Fibroblast of villous mesenchyme (primary cell): ENCODE measurements around the gene KBTBD4. TPM values are rescaled to one million over a fixed set of nuclear protein-coding genes. Genes with fewer than 3 reads are reported as not detected.

Experiments used
- DNase-seq: peaks from one replicate; pipeline ENCODE4 v3.0.0-alpha.2; 2010; ENCODE audit warnings: low read depth
- H3K4me3 ChIP-seq: 2 replicates; pipeline ENCODE4 v1.5.1; 2011; ENCODE audit warnings: low read depth, mild to moderate bottlenecking, low read length
- total RNA-seq: library from RNA; depleted of rRNA; stranded (reverse); fragments of >200 nt; gene quantifications from 2 replicates; pipeline ENCODE4 v1.2.3, GENCODE V29; 2012
- TF ChIP-seq, protein P1 (sequence below): IDR thresholded peaks from 2 replicates; pipeline ENCODE4 v1.5.1; 2012; ENCODE audit warnings: low read depth, mild to moderate bottlenecking, low read length; ENCODE audit not compliant: insufficient read depth

Gene KBTBD4
- total RNA-seq, 1 donor, result 24.2 TPM

DNA sequence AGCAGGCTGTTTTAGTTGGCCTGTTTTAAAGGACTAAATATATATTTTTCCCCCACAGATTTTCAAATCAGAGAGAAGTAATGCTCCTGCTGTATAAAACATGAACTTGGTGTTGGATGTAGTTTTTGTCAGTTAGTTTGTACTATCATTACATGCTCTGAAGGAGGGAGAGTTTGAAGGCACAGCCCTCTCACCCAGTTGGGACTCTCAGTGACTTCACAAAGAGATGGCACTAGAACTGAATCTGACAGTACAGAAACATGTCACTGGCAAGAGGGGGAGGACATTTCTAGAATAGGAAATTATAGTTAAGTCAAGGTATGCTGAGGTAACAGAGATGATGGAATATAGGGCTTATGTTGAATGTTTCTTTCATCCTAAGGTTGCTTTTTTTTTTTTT, 36.5 kb upstream of the KBTBD4 start:
- TF ChIP-seq, protein P1, sequence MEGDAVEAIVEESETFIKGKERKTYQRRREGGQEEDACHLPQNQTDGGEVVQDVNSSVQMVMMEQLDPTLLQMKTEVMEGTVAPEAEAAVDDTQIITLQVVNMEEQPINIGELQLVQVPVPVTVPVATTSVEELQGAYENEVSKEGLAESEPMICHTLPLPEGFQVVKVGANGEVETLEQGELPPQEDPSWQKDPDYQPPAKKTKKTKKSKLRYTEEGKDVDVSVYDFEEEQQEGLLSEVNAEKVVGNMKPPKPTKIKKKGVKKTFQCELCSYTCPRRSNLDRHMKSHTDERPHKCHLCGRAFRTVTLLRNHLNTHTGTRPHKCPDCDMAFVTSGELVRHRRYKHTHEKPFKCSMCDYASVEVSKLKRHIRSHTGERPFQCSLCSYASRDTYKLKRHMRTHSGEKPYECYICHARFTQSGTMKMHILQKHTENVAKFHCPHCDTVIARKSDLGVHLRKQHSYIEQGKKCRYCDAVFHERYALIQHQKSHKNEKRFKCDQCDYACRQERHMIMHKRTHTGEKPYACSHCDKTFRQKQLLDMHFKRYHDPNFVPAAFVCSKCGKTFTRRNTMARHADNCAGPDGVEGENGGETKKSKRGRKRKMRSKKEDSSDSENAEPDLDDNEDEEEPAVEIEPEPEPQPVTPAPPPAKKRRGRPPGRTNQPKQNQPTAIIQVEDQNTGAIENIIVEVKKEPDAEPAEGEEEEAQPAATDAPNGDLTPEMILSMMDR, result no peak
- no peak overlapping the region for H3K4me3 ChIP-seq
- no peak for DNase-seq

DNA sequence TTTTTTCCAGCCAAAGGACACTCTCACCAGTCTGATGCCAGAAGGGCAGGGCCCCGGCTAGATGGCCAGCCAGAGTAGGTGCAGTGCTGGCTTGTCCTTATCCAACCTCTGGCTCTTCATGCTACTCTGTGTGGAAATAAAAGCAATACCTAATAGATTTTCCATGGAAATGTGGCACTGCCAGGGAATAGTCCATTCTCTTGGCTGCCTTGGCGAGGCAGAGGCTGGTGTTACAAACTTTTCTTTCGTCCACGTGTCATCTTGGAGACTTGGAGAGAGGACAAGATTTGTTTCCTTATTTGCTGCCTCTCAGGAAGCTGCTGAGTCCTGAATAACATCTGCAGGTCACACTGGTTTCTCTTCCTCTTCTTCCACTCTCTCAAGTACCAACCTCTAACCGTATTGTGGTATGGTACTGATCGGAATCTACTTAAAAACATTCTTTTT, 32.6 kb upstream of the KBTBD4 start:
- DNase-seq, result no peak
- no peak overlapping the region for H3K4me3 ChIP-seq
- TF ChIP-seq, protein P1, result no peak

GRCh38 chr11:47609675-47610074, 30.9 kb upstream of the KBTBD4 start:
- TF ChIP-seq, protein P1, result no peak
- H3K4me3 ChIP-seq, result no peak overlapping the region
- no peak for DNase-seq

DNA sequence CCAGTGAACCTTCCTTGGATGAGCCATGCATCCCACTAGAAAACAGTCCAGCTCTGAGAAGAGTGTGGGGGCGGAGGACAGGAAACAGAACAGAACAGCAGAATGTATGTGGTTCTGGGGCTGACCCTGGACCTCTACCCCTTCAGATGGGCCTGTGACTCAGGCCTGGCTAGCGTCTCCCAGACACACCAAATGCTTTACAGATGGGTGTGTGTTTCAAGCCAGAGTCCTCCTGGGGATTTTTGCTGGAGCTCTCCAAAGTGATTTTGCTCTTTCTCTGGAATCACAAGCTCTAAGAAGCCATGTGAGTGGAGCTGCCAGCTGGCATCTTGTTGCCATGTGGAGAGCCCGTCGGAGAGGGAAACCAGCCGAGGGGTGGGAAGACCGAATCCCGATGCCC, 28.6 kb upstream of the KBTBD4 start:
- DNase-seq, result peak; percentile 96
- TF ChIP-seq, protein P1, result no peak
- H3K4me3 ChIP-seq, result no peak overlapping the region

GRCh38 chr11:47606731-47607130, 28.0 kb upstream of the KBTBD4 start:
- DNase-seq, result peak; percentile 52
- no peak overlapping the region for H3K4me3 ChIP-seq
- TF ChIP-seq, protein P1, result no peak

GRCh38 chr11:47605921-47606320, 27.2 kb upstream of the KBTBD4 start:
- TF ChIP-seq, protein P1, result no peak
- H3K4me3 ChIP-seq, result no peak overlapping the region
- no peak for DNase-seq

DNA sequence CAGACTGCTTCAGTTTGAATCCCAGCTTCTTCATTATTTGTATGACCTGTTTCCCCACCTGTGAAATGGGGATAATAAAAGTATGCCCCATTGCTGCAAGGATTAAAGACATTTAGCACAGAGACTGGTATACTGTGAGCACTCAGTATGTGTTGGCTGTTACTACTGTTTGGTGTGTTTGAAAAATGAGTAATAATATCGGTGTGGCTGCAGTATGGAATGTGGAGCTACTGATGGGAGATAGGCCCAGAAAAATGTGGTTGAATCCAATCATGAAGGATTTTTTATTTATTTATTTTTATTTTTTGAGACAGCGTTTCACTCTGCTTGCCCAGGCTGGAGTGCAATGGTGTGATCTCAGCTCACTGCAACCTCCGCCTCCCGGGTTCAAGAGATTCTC, 24.5 kb upstream of the KBTBD4 start:
- DNase-seq, result no peak
- no peak overlapping the region for H3K4me3 ChIP-seq
- TF ChIP-seq, protein P1, result no peak
